ENCODE data around the gene PIP5K1B. TPM values are rescaled to one million over a fixed set of nuclear protein-coding genes. Genes with fewer than 3 reads are reported as not detected.

The PIP5K1B gene
- total and polyA plus RNA-seq, 2 donors (not counting 1 experiment from before 2014, with no cell fraction given): 11.8 to 24.1 TPM

DNA sequence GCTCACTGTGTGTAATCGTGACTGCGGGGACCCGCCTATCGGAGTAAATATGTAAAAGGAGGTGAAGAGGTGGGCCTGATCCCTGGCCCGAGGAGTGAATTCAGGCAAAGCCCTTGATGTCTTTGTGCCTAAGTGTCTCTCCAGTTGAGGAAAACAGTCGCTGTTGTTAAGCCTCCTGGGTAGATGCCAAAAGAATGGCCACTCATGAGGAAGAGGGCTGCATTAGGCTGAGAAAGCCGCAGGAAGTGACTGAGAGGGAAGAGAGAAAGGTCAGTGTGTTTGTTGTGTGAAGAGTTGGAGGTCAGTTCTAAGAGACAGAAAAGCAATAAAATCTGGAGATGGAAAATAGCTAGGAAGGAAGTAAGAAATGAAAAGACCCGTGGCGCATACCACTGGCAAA, 35.8 kb upstream of the PIP5K1B start:
- no peaks in the 10 kb centered on the region for H3K79me2 ChIP-seq (ENCODE audit: control insufficient read depth, insufficient read depth, low read length)
- no peaks in the 10 kb centered on the region for H3K9me3 Mint-ChIP-seq (ENCODE audit: insufficient read depth)
- H3K27ac ChIP-seq (ENCODE audit: low read length in 2 of 2): no peak overlapping the region
- intact Hi-C loops (cut with micrococcal nuclease): no loop called here
- H2AFZ ChIP-seq (ENCODE audit: insufficient read depth, low read depth, low read length, poor library complexity, severe bottlenecking): no peak overlapping the region
- ChIA-PET CTCF (no interaction called here), POLR2A (no interaction called here)
- ATAC-seq (ENCODE audit: low read depth) (no peak), DNase-seq (no peak)
- no peak overlapping the region for H3K4me2 ChIP-seq (replicated peaks; ENCODE audit: low read depth, low read length, poor library complexity, severe bottlenecking)
- H3K9ac ChIP-seq (ENCODE audit: low read length): no peak overlapping the region
- H3K27ac Mint-ChIP-seq: no peak overlapping the region
- WGBS (ENCODE audit: insufficient coverage): 88% methylated on average over 9 of the region's 9 CpGs
- no peaks in the 10 kb centered on the region for H3K27me3 ChIP-seq (replicated peaks in 1 of 4; ENCODE audit: control extremely low read depth in 1 of 4, control insufficient read depth in 3 of 4, insufficient read depth in 4 of 4, low read length in 3 of 4)
- no peaks in the 10 kb centered on the region for H3K9me3 ChIP-seq (ENCODE audit: control extremely low read depth in 1 of 3, control insufficient read depth in 2 of 3, insufficient read depth in 1 of 3, low read length in 2 of 3)
- H3K4me3 Mint-ChIP-seq: no peak overlapping the region
- TF ChIP-seq, protein P1, sequence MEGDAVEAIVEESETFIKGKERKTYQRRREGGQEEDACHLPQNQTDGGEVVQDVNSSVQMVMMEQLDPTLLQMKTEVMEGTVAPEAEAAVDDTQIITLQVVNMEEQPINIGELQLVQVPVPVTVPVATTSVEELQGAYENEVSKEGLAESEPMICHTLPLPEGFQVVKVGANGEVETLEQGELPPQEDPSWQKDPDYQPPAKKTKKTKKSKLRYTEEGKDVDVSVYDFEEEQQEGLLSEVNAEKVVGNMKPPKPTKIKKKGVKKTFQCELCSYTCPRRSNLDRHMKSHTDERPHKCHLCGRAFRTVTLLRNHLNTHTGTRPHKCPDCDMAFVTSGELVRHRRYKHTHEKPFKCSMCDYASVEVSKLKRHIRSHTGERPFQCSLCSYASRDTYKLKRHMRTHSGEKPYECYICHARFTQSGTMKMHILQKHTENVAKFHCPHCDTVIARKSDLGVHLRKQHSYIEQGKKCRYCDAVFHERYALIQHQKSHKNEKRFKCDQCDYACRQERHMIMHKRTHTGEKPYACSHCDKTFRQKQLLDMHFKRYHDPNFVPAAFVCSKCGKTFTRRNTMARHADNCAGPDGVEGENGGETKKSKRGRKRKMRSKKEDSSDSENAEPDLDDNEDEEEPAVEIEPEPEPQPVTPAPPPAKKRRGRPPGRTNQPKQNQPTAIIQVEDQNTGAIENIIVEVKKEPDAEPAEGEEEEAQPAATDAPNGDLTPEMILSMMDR (IDR thresholded peaks at IDR 0.05): no peak
- no peak for TF ChIP-seq EZH2 (IDR thresholded peaks at IDR 0.05; ENCODE audit: borderline replicate concordance, insufficient read depth, low read depth, low read length, poor library complexity, severe bottlenecking)
- no peaks in the 10 kb centered on the region for H3K36me3 ChIP-seq (replicated peaks in 1 of 2; ENCODE audit: control extremely low read depth in 1 of 2, control insufficient read depth in 1 of 2, extremely low read depth in 1 of 2, insufficient read depth in 2 of 2, low read length in 1 of 2)
- H3K4me1 ChIP-seq (ENCODE audit: control insufficient read depth in 2 of 2, insufficient read depth in 2 of 2, low read length in 2 of 2): peaks cover 2 to 6% of the 10 kb centered on the region in 2 donors
- H3K4me3 ChIP-seq (ENCODE audit: control extremely low read depth in 1 of 5, extremely low read depth in 1 of 5, insufficient read depth in 1 of 5, low read depth in 2 of 5, low read length in 4 of 5): no peak overlapping the region
- H3K4me1 Mint-ChIP-seq: peaks cover 5% of the 10 kb centered on the region
- no peaks in the 10 kb centered on the region for H4K20me1 ChIP-seq (ENCODE audit: control insufficient read depth, insufficient read depth, low read length, poor library complexity, severe bottlenecking)
- no peaks in the 10 kb centered on the region for H3K27me3 Mint-ChIP-seq

DNA sequence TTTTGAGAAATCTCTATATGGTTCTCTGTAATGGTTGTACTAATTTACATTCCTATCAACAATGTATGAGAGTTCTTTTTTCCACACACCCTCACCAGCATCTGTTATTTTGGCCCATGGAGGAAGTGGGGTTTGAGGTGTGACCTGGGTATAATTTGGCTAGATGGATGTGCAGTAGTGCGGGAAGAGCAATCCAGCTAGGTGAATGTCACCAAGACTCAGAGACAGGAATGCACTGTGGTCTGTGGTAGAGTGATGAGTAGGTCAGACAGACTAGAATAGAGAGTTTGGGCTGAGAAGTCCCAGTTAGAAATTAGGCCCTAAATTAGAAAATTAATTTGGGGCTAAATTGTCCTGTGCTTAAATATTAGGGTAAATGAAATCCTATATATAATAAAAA, 32.8 kb upstream of the PIP5K1B start:
- H3K9ac ChIP-seq (ENCODE audit: low read length): no peak overlapping the region
- H3K4me3 Mint-ChIP-seq: no peak overlapping the region
- TF ChIP-seq, protein P1 (IDR thresholded peaks at IDR 0.05): no peak
- TF ChIP-seq EZH2 (IDR thresholded peaks at IDR 0.05; ENCODE audit: borderline replicate concordance, insufficient read depth, low read depth, low read length, poor library complexity, severe bottlenecking): no peak
- DNase-seq: no peak
- no peak for ATAC-seq (ENCODE audit: low read depth)
- CTCF ChIA-PET: interaction anchor here (1.8 to 2.1 kb wide), 2 partner anchors 14 to 327 kb away, joined by 7 to 10 read pairs; no protein-coding TSS in a partner anchor
- WGBS (ENCODE audit: insufficient coverage): 67% methylated on average over 1 of the region's 1 CpG
- POLR2A ChIA-PET: no interaction called here
- H2AFZ ChIP-seq (ENCODE audit: insufficient read depth, low read depth, low read length, poor library complexity, severe bottlenecking): no peak overlapping the region
- H3K27ac ChIP-seq (ENCODE audit: low read length in 2 of 2): no peak overlapping the region
- H3K9me3 ChIP-seq (ENCODE audit: control extremely low read depth in 1 of 3, control insufficient read depth in 2 of 3, insufficient read depth in 1 of 3, low read length in 2 of 3): no peaks in the 10 kb centered on the region
- H3K79me2 ChIP-seq (ENCODE audit: control insufficient read depth, insufficient read depth, low read length): no peaks in the 10 kb centered on the region
- H3K27ac Mint-ChIP-seq: no peak overlapping the region
- no peaks in the 10 kb centered on the region for H3K27me3 Mint-ChIP-seq
- peaks cover 0 to 6% of the 10 kb centered on the region in 2 donors for H3K4me1 ChIP-seq (ENCODE audit: control insufficient read depth in 2 of 2, insufficient read depth in 2 of 2, low read length in 2 of 2)
- H4K20me1 ChIP-seq (ENCODE audit: control insufficient read depth, insufficient read depth, low read length, poor library complexity, severe bottlenecking): no peaks in the 10 kb centered on the region
- H3K36me3 ChIP-seq (replicated peaks in 1 of 2; ENCODE audit: control extremely low read depth in 1 of 2, control insufficient read depth in 1 of 2, extremely low read depth in 1 of 2, insufficient read depth in 2 of 2, low read length in 1 of 2): no peaks in the 10 kb centered on the region
- no peaks in the 10 kb centered on the region for H3K9me3 Mint-ChIP-seq (ENCODE audit: insufficient read depth)
- peaks cover 7% of the 10 kb centered on the region for H3K4me1 Mint-ChIP-seq
- H3K4me3 ChIP-seq (ENCODE audit: control extremely low read depth in 1 of 5, extremely low read depth in 1 of 5, insufficient read depth in 1 of 5, low read depth in 2 of 5, low read length in 4 of 5): no peak overlapping the region
- H3K27me3 ChIP-seq (replicated peaks in 1 of 4; ENCODE audit: control extremely low read depth in 1 of 4, control insufficient read depth in 3 of 4, insufficient read depth in 4 of 4, low read length in 3 of 4): no peaks in the 10 kb centered on the region
- no peak overlapping the region for H3K4me2 ChIP-seq (replicated peaks; ENCODE audit: low read depth, low read length, poor library complexity, severe bottlenecking)
- intact Hi-C loops (cut with micrococcal nuclease): no loop called here

Data from B cell (primary cell).